SU-DHL-6 (cell line): ENCODE results near the gene TM4SF18.

Source experiments
- EZH2phosphoT487 ChIP-seq: fragments of 200-600 bp; sonication (generic), shearing (Covaris generic); conservative IDR thresholded peaks from 2 replicates; pipeline ENCODE4 v1.6.1; 2018; ENCODE audit warnings: mild to moderate bottlenecking, antibody characterized with exemption, low read length, moderate library complexity, mixed read lengths
- TF ChIP-seq, protein P1 (sequence below): fragments of 200-600 bp; sonication (generic); IDR thresholded peaks from one replicate; pipeline ENCODE4 v1.5.1; 2017; ENCODE audit warnings: antibody characterized with exemption, mild to moderate bottlenecking, low read length, moderate library complexity; ENCODE audit not compliant: insufficient read depth, poor library complexity, severe bottlenecking

GRCh38 chr3:149356044-149356592, 22.7 kb upstream of the TM4SF18 start:
- TF ChIP-seq, protein P1, sequence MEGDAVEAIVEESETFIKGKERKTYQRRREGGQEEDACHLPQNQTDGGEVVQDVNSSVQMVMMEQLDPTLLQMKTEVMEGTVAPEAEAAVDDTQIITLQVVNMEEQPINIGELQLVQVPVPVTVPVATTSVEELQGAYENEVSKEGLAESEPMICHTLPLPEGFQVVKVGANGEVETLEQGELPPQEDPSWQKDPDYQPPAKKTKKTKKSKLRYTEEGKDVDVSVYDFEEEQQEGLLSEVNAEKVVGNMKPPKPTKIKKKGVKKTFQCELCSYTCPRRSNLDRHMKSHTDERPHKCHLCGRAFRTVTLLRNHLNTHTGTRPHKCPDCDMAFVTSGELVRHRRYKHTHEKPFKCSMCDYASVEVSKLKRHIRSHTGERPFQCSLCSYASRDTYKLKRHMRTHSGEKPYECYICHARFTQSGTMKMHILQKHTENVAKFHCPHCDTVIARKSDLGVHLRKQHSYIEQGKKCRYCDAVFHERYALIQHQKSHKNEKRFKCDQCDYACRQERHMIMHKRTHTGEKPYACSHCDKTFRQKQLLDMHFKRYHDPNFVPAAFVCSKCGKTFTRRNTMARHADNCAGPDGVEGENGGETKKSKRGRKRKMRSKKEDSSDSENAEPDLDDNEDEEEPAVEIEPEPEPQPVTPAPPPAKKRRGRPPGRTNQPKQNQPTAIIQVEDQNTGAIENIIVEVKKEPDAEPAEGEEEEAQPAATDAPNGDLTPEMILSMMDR, result no peak
- TF ChIP-seq EZH2phosphoT487, result no peak
